GM21825 (cell line): ENCODE data around the gene BEX3.
"Not testable (repeated sequence)": the region's sequence is repeated elsewhere in the genome, so short reads cannot be mapped to it uniquely, and the experiment has no call there.

Source experiments
- ATAC-seq: cut with Tn5 transposase; IDR thresholded peaks from one replicate; pipeline ENCODE4 v1.9.1; 2021; ENCODE audit warnings: mild to moderate bottlenecking, moderate library complexity; ENCODE audit not compliant: unreplicated experiment

The BEX3 gene

GRCh38 chrX:103378990-103379389 lies 2.7 kb downstream of the BEX3 start:
- no peak for ATAC-seq

GRCh38 chrX:103382877-103383276 lies 6.5 kb downstream of the BEX3 start:
- no peak for ATAC-seq

GRCh38 chrX:103384672-103385071 lies 8.3 kb downstream of the BEX3 start:
- no peak for ATAC-seq

- ATAC-seq, result not testable (repeated sequence)
Observed at GRCh38 chrX:103385283-103385830, 9.0 kb downstream of the BEX3 start.

GRCh38 chrX:103386332-103386731 lies 10.0 kb downstream of the BEX3 start:
- ATAC-seq, result no peak

- no peak for ATAC-seq
Observed at GRCh38 chrX:103393487-103393886, 17.1 kb downstream of the BEX3 start.

- no peak for ATAC-seq
Observed at GRCh38 chrX:103396186-103396585, 19.8 kb downstream of the BEX3 start.

GRCh38 chrX:103396660-103397059 lies 20.3 kb downstream of the BEX3 start:
- ATAC-seq, result no peak

- no peak for ATAC-seq
Observed at GRCh38 chrX:103397707-103398106, 21.4 kb downstream of the BEX3 start.

GRCh38 chrX:103398421-103398864 lies 22.1 kb downstream of the BEX3 start:
- ATAC-seq, result no peak

- no peak for ATAC-seq
Observed at GRCh38 chrX:103399744-103400143, 23.4 kb downstream of the BEX3 start.

- no peak for ATAC-seq
Observed at GRCh38 chrX:103400931-103401330, 24.6 kb downstream of the BEX3 start.

GRCh38 chrX:103404231-103405008 lies 28.1 kb downstream of the BEX3 start:
- ATAC-seq, result peak; percentile 92

- peak; percentile 21 for ATAC-seq
Observed at GRCh38 chrX:103405009-103405333, 28.6 kb downstream of the BEX3 start.

- no peak for ATAC-seq
Observed at GRCh38 chrX:103406256-103406655, 29.9 kb downstream of the BEX3 start.

GRCh38 chrX:103407776-103408175 lies 31.4 kb downstream of the BEX3 start:
- ATAC-seq, result no peak

GRCh38 chrX:103411721-103412120 lies 35.4 kb downstream of the BEX3 start:
- not testable (repeated sequence) for ATAC-seq

GRCh38 chrX:103413705-103414387 lies 37.5 kb downstream of the BEX3 start:
- no peak for ATAC-seq

GRCh38 chrX:103414561-103414960 lies 38.2 kb downstream of the BEX3 start:
- no peak for ATAC-seq

GRCh38 chrX:103415068-103415467 lies 38.7 kb downstream of the BEX3 start:
- ATAC-seq, result no peak

GRCh38 chrX:103415528-103415927 lies 39.2 kb downstream of the BEX3 start:
- ATAC-seq, result no peak

- ATAC-seq, result no peak
Observed at GRCh38 chrX:103417370-103417769, 41.0 kb downstream of the BEX3 start.
